ENCODE results near the gene YTHDF1. TPM values are rescaled to one million over a fixed set of nuclear protein-coding genes. Genes with fewer than 3 reads are reported as not detected.

YTHDF1 gene
- polyA plus RNA-seq, 1 donor from 2014 or later = 36.9 TPM

DNA sequence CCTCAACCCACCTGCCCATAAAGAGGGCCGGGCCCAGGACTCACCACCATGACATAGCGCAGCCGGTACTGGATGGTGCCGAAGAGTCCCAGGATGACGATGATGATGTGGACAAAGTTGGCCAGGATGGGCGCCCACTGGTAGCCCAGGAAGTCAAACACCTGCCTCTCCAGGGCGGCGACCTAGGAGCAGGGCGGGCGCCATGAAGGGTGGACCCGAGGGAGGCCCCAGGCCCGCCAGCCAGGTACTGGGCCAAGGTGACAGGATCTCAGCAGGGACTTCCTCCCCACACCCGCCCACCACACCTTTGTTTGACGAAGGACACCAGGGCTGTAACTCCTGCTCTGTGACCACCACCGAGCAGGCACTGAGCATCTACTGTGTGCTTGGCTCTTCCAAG is 34.0 kb upstream of the YTHDF1 start:
- Histone ChIP-seq H3K27ac (ENCODE audit: low read length) (no peak overlapping the region), H2AFZ (ENCODE audit: low read depth, low read length) (no peak overlapping the region), H3K4me2 (ENCODE audit: low read length) (no peak overlapping the region), H3K36me3 (ENCODE audit: insufficient read depth, low read length) (no peaks in the 10 kb centered on the region), H4K20me1 (ENCODE audit: insufficient read depth) (no peaks in the 10 kb centered on the region), H3K9me2 (ENCODE audit: insufficient read depth, low read length) (no peaks in the 10 kb centered on the region), H3F3A (ENCODE audit: insufficient read depth, low read length, poor library complexity, severe bottlenecking) (no peaks in the 10 kb centered on the region), H3K9ac (ENCODE audit: low read length) (no peak overlapping the region), H3K27me3 (ENCODE audit: insufficient read depth, low read depth, low read length) (peaks cover 17% of the 10 kb centered on the region), H3K4me3 (ENCODE audit: low read length) (no peak overlapping the region), H3K79me2 (replicated peaks; ENCODE audit: insufficient read depth, low read length) (peaks cover 16% of the 10 kb centered on the region), H3K9me3 (ENCODE audit: low read length) (no peaks in the 10 kb centered on the region)
- TF ChIP-seq CTCF (IDR thresholded peaks at IDR 0.05; ENCODE audit: poor library complexity, severe bottlenecking) (no peak), RAD21 (conservative IDR thresholded peaks at IDR 0.05) (no peak), TAF1 (IDR thresholded peaks at IDR 0.05; ENCODE audit: low read depth) (no peak), MXI1 (conservative IDR thresholded peaks at IDR 0.05; ENCODE audit: poor library complexity, severe bottlenecking) (no peak), POLR2AphosphoS5 (IDR thresholded peaks at IDR 0.05) (no peak)

DNA sequence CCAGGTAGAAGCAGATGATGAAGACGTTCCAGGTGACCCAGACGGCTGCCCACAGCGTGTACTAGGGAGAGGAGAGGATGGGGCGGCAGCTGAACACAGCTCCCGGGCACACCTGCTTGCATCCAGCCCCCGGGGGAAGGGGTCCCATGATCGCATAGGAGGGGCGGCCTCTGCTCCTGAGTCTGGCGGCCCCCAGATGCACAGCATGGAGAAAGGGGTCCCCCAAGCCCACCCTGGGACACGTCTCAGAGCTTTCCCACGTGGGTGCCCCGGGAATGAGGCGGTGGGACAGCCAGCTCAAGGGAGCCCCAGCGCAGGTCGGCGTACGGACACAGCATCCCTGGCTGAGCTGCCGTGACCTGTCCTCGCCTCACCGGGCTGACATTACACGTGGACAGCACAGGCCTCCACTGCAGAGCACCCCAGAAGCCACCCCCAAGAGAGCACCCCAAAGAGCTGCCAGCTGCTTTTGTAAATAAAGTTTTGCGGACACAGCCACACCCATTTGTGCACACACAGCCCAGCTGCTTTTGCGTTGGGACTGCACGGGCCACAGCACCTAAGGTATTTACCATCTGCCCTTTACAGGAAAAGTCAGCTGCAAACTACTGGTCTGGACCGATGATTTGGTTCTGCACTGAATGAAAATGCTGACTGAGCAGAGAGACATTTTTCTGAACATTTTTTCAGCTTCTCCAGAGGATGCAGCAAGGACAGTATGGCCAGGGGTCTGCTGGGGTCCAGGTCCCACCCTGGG is 33.1 kb upstream of the YTHDF1 start:
- no peak for TF ChIP-seq REST (IDR thresholded peaks at IDR 0.05; ENCODE audit: borderline replicate concordance)
- no peak for TF ChIP-seq RAD21 (conservative IDR thresholded peaks at IDR 0.05)
- no peak for TF ChIP-seq POLR2AphosphoS5 (IDR thresholded peaks at IDR 0.05)
- no peak for TF ChIP-seq MXI1 (conservative IDR thresholded peaks at IDR 0.05; ENCODE audit: poor library complexity, severe bottlenecking)
- no peak for TF ChIP-seq EP300 (conservative IDR thresholded peaks at IDR 0.05; ENCODE audit: poor library complexity, severe bottlenecking)
- TF ChIP-seq EZH2 (IDR thresholded peaks at IDR 0.05; ENCODE audit: borderline replicate concordance, insufficient read depth, low read length, poor library complexity, severe bottlenecking) = no peak
- TF ChIP-seq SMC3 (conservative IDR thresholded peaks at IDR 0.05; ENCODE audit: poor library complexity) = no peak
- H3K9me3 ChIP-seq (ENCODE audit: low read length) = no peaks in the 10 kb centered on the region
- H4K20me1 ChIP-seq (ENCODE audit: insufficient read depth) = no peaks in the 10 kb centered on the region
- H3K27ac ChIP-seq (ENCODE audit: low read length) = no peak overlapping the region
- no peak overlapping the region for H3K9ac ChIP-seq (ENCODE audit: low read length)
- peaks cover 12% of the 10 kb centered on the region for H3K27me3 ChIP-seq (ENCODE audit: insufficient read depth, low read depth, low read length)
- H3K36me3 ChIP-seq (ENCODE audit: insufficient read depth, low read length) = no peaks in the 10 kb centered on the region
- no peak overlapping the region for H3K4me3 ChIP-seq (ENCODE audit: low read length)
- no peaks in the 10 kb centered on the region for H3K9me2 ChIP-seq (ENCODE audit: insufficient read depth, low read length)
- no peaks in the 10 kb centered on the region for H3F3A ChIP-seq (ENCODE audit: insufficient read depth, low read length, poor library complexity, severe bottlenecking)
- H3K79me2 ChIP-seq (replicated peaks; ENCODE audit: insufficient read depth, low read length) = peaks cover 16% of the 10 kb centered on the region
- no peak overlapping the region for H3K4me2 ChIP-seq (ENCODE audit: low read length)
- H2AFZ ChIP-seq (ENCODE audit: low read depth, low read length) = no peak overlapping the region

All from neural cell (in vitro differentiated cells).